Liver (tissue), 3 donors: ENCODE measurements around the gene SMIM21.

Source experiments
- GABPA ChIP-seq, 2 donors: IDR thresholded peaks in 1 of 2; conservative IDR thresholded peaks in 1 of 2; 2 replicates each; pipeline ENCODE4 v1.6.1; 2016; ENCODE audit warnings: antibody characterized with exemption in 2 of 2, mild to moderate bottlenecking in 1 of 2, moderate library complexity in 1 of 2
- RXRA ChIP-seq, 2 donors: IDR thresholded peaks; 2 replicates each; pipeline ENCODE4 v1.6.1; 2017 to 2018; ENCODE audit warnings: antibody characterized with exemption in 2 of 2, mild to moderate bottlenecking in 1 of 2
- SP1 ChIP-seq: IDR thresholded peaks from 2 replicates; pipeline ENCODE4 v1.6.1; 2018; ENCODE audit warnings: antibody characterized with exemption, mild to moderate bottlenecking
- TF ChIP-seq, protein P1 (sequence below): IDR thresholded peaks from 2 replicates; pipeline ENCODE4 v1.6.1; 2016; ENCODE audit warnings: antibody characterized with exemption, mild to moderate bottlenecking
- TF ChIP-seq, protein P2 (sequence below): fragments of 150-350 bp; IDR thresholded peaks from 2 replicates; pipeline ENCODE4 v1.5.1; 2017; ENCODE audit warnings: improper control_type of control experiment, low read depth, low read length; ENCODE audit not compliant: missing input control
- donor health status: healthy.
- donor health status: healthy.

DNA sequence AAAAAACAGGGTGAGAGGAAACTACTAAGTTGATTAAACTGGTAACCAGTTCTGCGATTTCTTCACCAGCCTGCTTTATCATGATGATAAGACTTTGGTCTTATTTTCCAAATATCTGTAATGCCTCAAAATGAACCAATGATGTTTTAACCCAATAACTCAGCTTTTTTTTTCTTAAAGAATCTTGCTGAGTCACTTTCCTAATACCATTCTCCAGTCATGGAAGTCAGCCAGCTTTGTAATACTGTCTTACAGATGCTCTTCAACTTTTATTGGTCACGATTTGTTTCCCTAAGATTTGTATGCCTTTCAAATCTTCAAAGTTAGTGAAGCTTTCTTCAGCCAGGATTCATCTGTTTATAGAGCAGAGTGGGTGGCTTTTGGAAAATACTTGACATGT is 47.7 kb upstream of the SMIM21 start:
- TF ChIP-seq, protein P1, sequence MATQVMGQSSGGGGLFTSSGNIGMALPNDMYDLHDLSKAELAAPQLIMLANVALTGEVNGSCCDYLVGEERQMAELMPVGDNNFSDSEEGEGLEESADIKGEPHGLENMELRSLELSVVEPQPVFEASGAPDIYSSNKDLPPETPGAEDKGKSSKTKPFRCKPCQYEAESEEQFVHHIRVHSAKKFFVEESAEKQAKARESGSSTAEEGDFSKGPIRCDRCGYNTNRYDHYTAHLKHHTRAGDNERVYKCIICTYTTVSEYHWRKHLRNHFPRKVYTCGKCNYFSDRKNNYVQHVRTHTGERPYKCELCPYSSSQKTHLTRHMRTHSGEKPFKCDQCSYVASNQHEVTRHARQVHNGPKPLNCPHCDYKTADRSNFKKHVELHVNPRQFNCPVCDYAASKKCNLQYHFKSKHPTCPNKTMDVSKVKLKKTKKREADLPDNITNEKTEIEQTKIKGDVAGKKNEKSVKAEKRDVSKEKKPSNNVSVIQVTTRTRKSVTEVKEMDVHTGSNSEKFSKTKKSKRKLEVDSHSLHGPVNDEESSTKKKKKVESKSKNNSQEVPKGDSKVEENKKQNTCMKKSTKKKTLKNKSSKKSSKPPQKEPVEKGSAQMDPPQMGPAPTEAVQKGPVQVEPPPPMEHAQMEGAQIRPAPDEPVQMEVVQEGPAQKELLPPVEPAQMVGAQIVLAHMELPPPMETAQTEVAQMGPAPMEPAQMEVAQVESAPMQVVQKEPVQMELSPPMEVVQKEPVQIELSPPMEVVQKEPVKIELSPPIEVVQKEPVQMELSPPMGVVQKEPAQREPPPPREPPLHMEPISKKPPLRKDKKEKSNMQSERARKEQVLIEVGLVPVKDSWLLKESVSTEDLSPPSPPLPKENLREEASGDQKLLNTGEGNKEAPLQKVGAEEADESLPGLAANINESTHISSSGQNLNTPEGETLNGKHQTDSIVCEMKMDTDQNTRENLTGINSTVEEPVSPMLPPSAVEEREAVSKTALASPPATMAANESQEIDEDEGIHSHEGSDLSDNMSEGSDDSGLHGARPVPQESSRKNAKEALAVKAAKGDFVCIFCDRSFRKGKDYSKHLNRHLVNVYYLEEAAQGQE, result no peak
- TF ChIP-seq, protein P2, sequence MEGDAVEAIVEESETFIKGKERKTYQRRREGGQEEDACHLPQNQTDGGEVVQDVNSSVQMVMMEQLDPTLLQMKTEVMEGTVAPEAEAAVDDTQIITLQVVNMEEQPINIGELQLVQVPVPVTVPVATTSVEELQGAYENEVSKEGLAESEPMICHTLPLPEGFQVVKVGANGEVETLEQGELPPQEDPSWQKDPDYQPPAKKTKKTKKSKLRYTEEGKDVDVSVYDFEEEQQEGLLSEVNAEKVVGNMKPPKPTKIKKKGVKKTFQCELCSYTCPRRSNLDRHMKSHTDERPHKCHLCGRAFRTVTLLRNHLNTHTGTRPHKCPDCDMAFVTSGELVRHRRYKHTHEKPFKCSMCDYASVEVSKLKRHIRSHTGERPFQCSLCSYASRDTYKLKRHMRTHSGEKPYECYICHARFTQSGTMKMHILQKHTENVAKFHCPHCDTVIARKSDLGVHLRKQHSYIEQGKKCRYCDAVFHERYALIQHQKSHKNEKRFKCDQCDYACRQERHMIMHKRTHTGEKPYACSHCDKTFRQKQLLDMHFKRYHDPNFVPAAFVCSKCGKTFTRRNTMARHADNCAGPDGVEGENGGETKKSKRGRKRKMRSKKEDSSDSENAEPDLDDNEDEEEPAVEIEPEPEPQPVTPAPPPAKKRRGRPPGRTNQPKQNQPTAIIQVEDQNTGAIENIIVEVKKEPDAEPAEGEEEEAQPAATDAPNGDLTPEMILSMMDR, result no peak
- TF ChIP-seq RXRA (IDR thresholded peaks at IDR 0.05) (no peak), GABPA (IDR thresholded peaks at IDR 0.05 in 1 of 2, conservative IDR thresholded peaks at IDR 0.05 in 1 of 2) (no peak), SP1 (no peak)
